Endothelial cell of umbilical vein (primary cell): ENCODE data around the gene SIRT4. TPM values are rescaled to one million over a fixed set of nuclear protein-coding genes. Genes with fewer than 3 reads are reported as not detected.

Source experiments
- BruUV-seq: library from RNA; stranded (reverse); fragments of 400-500 nt; replicated peaks from 2 replicates; lab custom pipeline; 2021; lab: Mats Ljungman, UMichigan
- CTCF ChIA-PET: fragments of 300-600, 350-600 bp; sonication (Branson Sonifier 250); formaldehyde crosslinking; loops from one replicate; lab custom pipeline; 2021; ENCODE audit warnings: antibody characterized with exemption, inconsistent platforms; lab: Charles Lee
- POLR2A ChIA-PET: fragments of 300-600, 350-600 bp; sonication (Branson Sonifier 250); formaldehyde crosslinking; loops from one replicate; lab custom pipeline; 2021; ENCODE audit warnings: antibody characterized with exemption, inconsistent platforms; lab: Charles Lee
- DNase-seq: peaks from one replicate; pipeline ENCODE4 v3.0.0-alpha.2; 2011; ENCODE audit warnings: low read depth, low spot score
- FAIRE-seq: peaks from 2 replicates; lab custom pipeline; 2011; peaks lifted over from hg19 to GRCh38; lab: Jason Lieb, UNC
- H2AFZ ChIP-seq: 2 replicates; pipeline ENCODE4 v1.6.0; 2012; ENCODE audit warnings: low read depth, low read length, control low read depth, inconsistent platforms
- H3K27ac ChIP-seq: 2 replicates; pipeline ENCODE4 v1.5.1; 2011; ENCODE audit warnings: low read depth, mild to moderate bottlenecking, control low read depth, low read length, moderate library complexity; ENCODE audit not compliant: insufficient read depth
- H3K27me3 ChIP-seq, 2 experiments: 2 replicates each; pipeline versions ENCODE4 v1.6.0 to v1.6.1; 2011; ENCODE audit warnings: low read length in 2 of 2, mixed read lengths in 1 of 2; ENCODE audit not compliant: control insufficient read depth in 2 of 2, insufficient read depth in 2 of 2
- H3K36me3 ChIP-seq, 2 experiments: 2 replicates in 1 of 2; 3 replicates in 1 of 2; pipeline ENCODE4 v1.5.1; 2011; ENCODE audit warnings: low read length in 2 of 2, mild to moderate bottlenecking in 1 of 2, moderate library complexity in 1 of 2; ENCODE audit not compliant: control insufficient read depth in 2 of 2, insufficient read depth in 2 of 2; ENCODE audit errors: extremely low read depth in 1 of 2
- H3K4me1 ChIP-seq: 3 replicates; pipeline ENCODE4 v1.5.1; 2011; ENCODE audit warnings: mild to moderate bottlenecking, low read length; ENCODE audit not compliant: control insufficient read depth, insufficient read depth; ENCODE audit errors: extremely low read depth
- H3K4me2 ChIP-seq: 2 replicates; pipeline ENCODE4 v1.6.1; 2011; ENCODE audit warnings: low read length, control low read depth, mixed read lengths; ENCODE audit not compliant: insufficient read depth
- H3K4me3 ChIP-seq, 3 experiments: fragments of 200-600 bp in 1 of 3; sonication (generic), shearing (Covaris generic) in 1 of 3; replicated peaks in 1 of 3; 2 replicates each; pipeline ENCODE4 v1.5.1; 2011 to 2016; ENCODE audit warnings: control low read depth in 3 of 3, low read length in 3 of 3, mild to moderate bottlenecking in 2 of 3, inconsistent platforms in 1 of 3, low read depth in 1 of 3, moderate library complexity in 1 of 3; ENCODE audit not compliant: insufficient read depth in 1 of 3
- H3K79me2 ChIP-seq: 2 replicates; pipeline ENCODE4 v1.6.0; 2012; ENCODE audit warnings: low read length, inconsistent platforms; ENCODE audit not compliant: control insufficient read depth, insufficient read depth
- H3K9ac ChIP-seq: replicated peaks from 2 replicates; pipeline ENCODE3; 2011; ENCODE audit warnings: low read length, control low read depth; ENCODE audit not compliant: insufficient read depth; ENCODE audit errors: extremely low read depth
- H3K9me1 ChIP-seq: replicated peaks from 3 replicates; pipeline ENCODE4 v1.6.0; 2011; ENCODE audit warnings: mild to moderate bottlenecking, low read length; ENCODE audit not compliant: control insufficient read depth, insufficient read depth; ENCODE audit errors: extremely low read depth
- H3K9me3 ChIP-seq: replicated peaks from 2 replicates; pipeline ENCODE4 v1.5.1; 2012; ENCODE audit warnings: low read length, inconsistent platforms; ENCODE audit not compliant: control insufficient read depth, insufficient read depth
- H4K20me1 ChIP-seq: replicated peaks from 2 replicates; pipeline ENCODE3; 2011; ENCODE audit warnings: mild to moderate bottlenecking, low read length; ENCODE audit not compliant: control insufficient read depth, insufficient read depth; ENCODE audit errors: extremely low read depth
- CTCF ChIP-seq, 2 donors: IDR thresholded peaks; 1 replicate in 1 of 2; 2 replicates in 1 of 2; pipeline ENCODE4 v1.5.1; 2011; ENCODE audit warnings: low read length in 2 of 2, mild to moderate bottlenecking in 2 of 2, moderate library complexity in 2 of 2, control low read depth in 1 of 2, inconsistent platforms in 1 of 2, low read depth in 1 of 2; ENCODE audit not compliant: insufficient read depth in 1 of 2; ENCODE audit errors: extremely low read depth in 1 of 2
- EZH2 ChIP-seq: IDR thresholded peaks from 2 replicates; pipeline ENCODE4 v1.6.1; 2012; ENCODE audit warnings: borderline replicate concordance, low read depth, mild to moderate bottlenecking, moderate library complexity, low read length, inconsistent platforms; ENCODE audit not compliant: severe bottlenecking
- FOS ChIP-seq: IDR thresholded peaks from 2 replicates; pipeline ENCODE4 v1.6.1; 2011; ENCODE audit warnings: mild to moderate bottlenecking, low read length, moderate library complexity, borderline replicate concordance; ENCODE audit not compliant: insufficient read depth
- GATA2 ChIP-seq: IDR thresholded peaks from 2 replicates; pipeline ENCODE4 v1.7.0; 2011; ENCODE audit warnings: low read depth, mild to moderate bottlenecking, moderate library complexity, mixed read lengths, low read length; ENCODE audit not compliant: insufficient read length, insufficient read depth
- JUN ChIP-seq: IDR thresholded peaks from 2 replicates; pipeline ENCODE4 v1.6.1; 2011; ENCODE audit warnings: borderline replicate concordance, low read depth; ENCODE audit not compliant: insufficient read length, insufficient read depth
- MAX ChIP-seq: IDR thresholded peaks from 2 replicates; pipeline ENCODE4 v1.6.1; 2011; ENCODE audit not compliant: insufficient read depth, insufficient read length
- MYC ChIP-seq: IDR thresholded peaks from one replicate; pipeline ENCODE4 v1.6.1; 2011; ENCODE audit warnings: mild to moderate bottlenecking, low read depth, low read length
- POLR2A ChIP-seq: IDR thresholded peaks from 2 replicates; pipeline ENCODE4 v1.6.1; 2012; ENCODE audit warnings: low read depth, mild to moderate bottlenecking, control low read depth, low read length
- POLR2AphosphoS5 ChIP-seq: IDR thresholded peaks from 2 replicates; pipeline ENCODE4 v1.6.1; 2012; ENCODE audit warnings: low read depth, mild to moderate bottlenecking, control low read depth, low read length, moderate library complexity; ENCODE audit not compliant: insufficient read depth
- dilution Hi-C: fragments of 300-500 bp; cut with MboI; formaldehyde crosslinking; loops from one replicate; pipeline ENCODE4 v1.15.0; 2019; ENCODE audit warnings: low sequenced_read_pairs; ENCODE audit not compliant: extremely low pct_ligation_motif_present
- intact Hi-C: fragments of 100-400 bp; cut with micrococcal nuclease; formaldehyde crosslinking; loops from one replicate; pipeline ENCODE4 v1.10.0; 2022
- polyA plus RNA-seq, 4 experiments: library from polyadenylated mRNA; depleted of rRNA in 3 of 4; stranded (reverse) in 3 of 4; unstranded in 1 of 4; fragments of >200 nt; gene quantifications; 2 replicates each; pipeline versions ENCODE4 v1.2.1 to v1.2.3, GENCODE V29; 2011 to 2012; ENCODE audit warnings: missing spikeins in 1 of 4
- total RNA-seq: library from RNA; stranded (reverse); gene quantifications from 2 replicates; pipeline ENCODE4 v1.2.3, GENCODE V29; 2021

The SIRT4 gene
- total and polyA plus RNA-seq, 2 donors (not counting 3 experiments of a cell fraction or from before 2014, with no cell fraction given): 0.79 to 1.2 TPM

GRCh38 chr12:120328228-120328627, 26.1 kb downstream of the SIRT4 start:
- FAIRE-seq: no peak
- Histone ChIP-seq H2AFZ (no peak overlapping the region), H3K9me3 (no peaks in the 10 kb centered on the region), H3K4me3 (no peak overlapping the region), H3K27me3 (no peaks in the 10 kb centered on the region), H3K4me1 (no peaks in the 10 kb centered on the region), H3K9ac (no peak overlapping the region), H4K20me1 (no peaks in the 10 kb centered on the region), H3K36me3 (no peaks in the 10 kb centered on the region), H3K4me2 (no peak overlapping the region), H3K27ac (no peak overlapping the region), H3K79me2 (no peaks in the 10 kb centered on the region), H3K9me1 (no peaks in the 10 kb centered on the region)
- no TSS peak for BruUV-seq
- TF ChIP-seq FOS (no peak), MAX (no peak), EZH2 (no peak)
- intact Hi-C loops (no loop called here), dilution Hi-C loops (no loop called here)
- DNase-seq: no peak
- POLR2A ChIA-PET: no interaction called here
- CTCF ChIA-PET: no interaction called here

GRCh38 chr12:120331390-120331789, 29.3 kb downstream of the SIRT4 start:
- Histone ChIP-seq H3K9me1 (no peaks in the 10 kb centered on the region), H3K4me3 (no peak overlapping the region), H3K4me1 (no peaks in the 10 kb centered on the region), H3K27me3 (no peaks in the 10 kb centered on the region), H4K20me1 (no peaks in the 10 kb centered on the region), H3K27ac (no peak overlapping the region), H3K79me2 (no peaks in the 10 kb centered on the region), H3K9me3 (no peaks in the 10 kb centered on the region), H3K9ac (no peak overlapping the region), H2AFZ (no peak overlapping the region), H3K4me2 (no peak overlapping the region), H3K36me3 (no peaks in the 10 kb centered on the region)
- DNase-seq (no peak), FAIRE-seq (no peak)
- ChIA-PET POLR2A (no interaction called here), CTCF (no interaction called here)
- dilution Hi-C loops (no loop called here), intact Hi-C loops (no loop called here)
- BruUV-seq: no TSS peak
- TF ChIP-seq FOS: no peak
- TF ChIP-seq MYC: no peak
- no peak for TF ChIP-seq GATA2
- TF ChIP-seq MAX: no peak
- no peak for TF ChIP-seq JUN
- no peak for TF ChIP-seq CTCF (IDR thresholded peaks at IDR 0.05; ENCODE audit: extremely low read depth in 1 of 2, insufficient read depth in 1 of 2, low read depth in 1 of 2, low read length in 2 of 2)
- no peak for TF ChIP-seq EZH2
- no peak for TF ChIP-seq POLR2A
- TF ChIP-seq POLR2AphosphoS5: no peak
